ENCODE results near the gene VAV2. TPM values are rescaled to one million over a fixed set of nuclear protein-coding genes. Genes with fewer than 3 reads are reported as not detected.

The VAV2 gene
- total RNA-seq, 1 donor from 2014 or later = 34.6 TPM

- no peaks in the 10 kb centered on the region for H3K27me3 ChIP-seq
- intact Hi-C loops (cut with DNase I) = no loop called here
- TF ChIP-seq CTCF (IDR thresholded peaks at IDR 0.05) = no peak
- ATAC-seq = no peak
- no peaks in the 10 kb centered on the region for H3K4me1 ChIP-seq
- no peak for DNase-seq
- no peak overlapping the region for H3K27ac ChIP-seq
- no peak overlapping the region for H3K4me3 ChIP-seq
- H3K9me3 ChIP-seq = no peaks in the 10 kb centered on the region
- H3K36me3 ChIP-seq = no peaks in the 10 kb centered on the region
Measured at GRCh38 chr9:134004131-134004873, 12.2 kb upstream of the VAV2 start.

- no peaks in the 10 kb centered on the region for H3K9me3 ChIP-seq
- H3K4me1 ChIP-seq = no peaks in the 10 kb centered on the region
- intact Hi-C loops (cut with DNase I) = no loop called here
- no peaks in the 10 kb centered on the region for H3K36me3 ChIP-seq
- H3K4me3 ChIP-seq = no peak overlapping the region
- ATAC-seq (no peak), DNase-seq (no peak)
- H3K27ac ChIP-seq = no peak overlapping the region
- H3K27me3 ChIP-seq = no peaks in the 10 kb centered on the region
- no peak for TF ChIP-seq CTCF (IDR thresholded peaks at IDR 0.05)
Measured at GRCh38 chr9:134003237-134003636, 11.1 kb upstream of the VAV2 start.

- TF ChIP-seq CTCF (IDR thresholded peaks at IDR 0.05) = no peak
- Histone ChIP-seq H3K4me1 (no peaks in the 10 kb centered on the region), H3K36me3 (no peaks in the 10 kb centered on the region), H3K27me3 (no peaks in the 10 kb centered on the region), H3K4me3 (no peak overlapping the region), H3K9me3 (no peaks in the 10 kb centered on the region), H3K27ac (no peak overlapping the region)
- intact Hi-C loops (cut with DNase I) = no loop called here
- DNase-seq = no peak
- ATAC-seq = no peak
Measured at GRCh38 chr9:134002796-134003195, 10.7 kb upstream of the VAV2 start.

- DNase-seq = no peak
- Histone ChIP-seq H3K27me3 (no peaks in the 10 kb centered on the region), H3K4me3 (no peak overlapping the region), H3K36me3 (no peaks in the 10 kb centered on the region), H3K9me3 (no peaks in the 10 kb centered on the region), H3K4me1 (no peaks in the 10 kb centered on the region), H3K27ac (no peak overlapping the region)
- intact Hi-C loops (cut with DNase I) = loop anchor here (5.0 kb wide), 1 partner anchor 218 kb away; no protein-coding TSS in a partner anchor
- no peak for ATAC-seq
- TF ChIP-seq CTCF (IDR thresholded peaks at IDR 0.05) = no peak
Measured at GRCh38 chr9:133999851-134000265, 7.7 kb upstream of the VAV2 start.

GRCh38 chr9:133998915-133999595 is 6.9 kb upstream of the VAV2 start:
- H3K4me3 ChIP-seq = no peak overlapping the region
- no peaks in the 10 kb centered on the region for H3K9me3 ChIP-seq
- no peaks in the 10 kb centered on the region for H3K36me3 ChIP-seq
- peaks cover 3% of the 10 kb centered on the region for H3K4me1 ChIP-seq
- no peak for TF ChIP-seq CTCF (IDR thresholded peaks at IDR 0.05)
- DNase-seq = no peak
- H3K27ac ChIP-seq = no peak overlapping the region
- intact Hi-C loops (cut with DNase I) = loop anchor here (5.0 kb wide), 1 partner anchor 217 kb away; no protein-coding TSS in a partner anchor
- ATAC-seq = no peak
- H3K27me3 ChIP-seq = no peaks in the 10 kb centered on the region
